Stimulated activated CD4-positive, alpha-beta T cell treated with anti-CD3 and anti-CD28 coated beads, Interleukin-15, amount 100 ng/mL, for 1 hour (primary cell): ENCODE results near the gene DMAP1.
"Not testable (repeated sequence)": the region's sequence is repeated elsewhere in the genome, so short reads cannot be mapped to it uniquely, and the experiment has no call there.

ENCODE experiments used
- DNase-seq, 2 donors: peaks; one replicate each; pipeline ENCODE4 v3.0.0-alpha.2; 2020; ENCODE audit warnings: low read depth in 1 of 2, low spot score in 1 of 2

Gene DMAP1, protein sequence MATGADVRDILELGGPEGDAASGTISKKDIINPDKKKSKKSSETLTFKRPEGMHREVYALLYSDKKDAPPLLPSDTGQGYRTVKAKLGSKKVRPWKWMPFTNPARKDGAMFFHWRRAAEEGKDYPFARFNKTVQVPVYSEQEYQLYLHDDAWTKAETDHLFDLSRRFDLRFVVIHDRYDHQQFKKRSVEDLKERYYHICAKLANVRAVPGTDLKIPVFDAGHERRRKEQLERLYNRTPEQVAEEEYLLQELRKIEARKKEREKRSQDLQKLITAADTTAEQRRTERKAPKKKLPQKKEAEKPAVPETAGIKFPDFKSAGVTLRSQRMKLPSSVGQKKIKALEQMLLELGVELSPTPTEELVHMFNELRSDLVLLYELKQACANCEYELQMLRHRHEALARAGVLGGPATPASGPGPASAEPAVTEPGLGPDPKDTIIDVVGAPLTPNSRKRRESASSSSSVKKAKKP

DNA sequence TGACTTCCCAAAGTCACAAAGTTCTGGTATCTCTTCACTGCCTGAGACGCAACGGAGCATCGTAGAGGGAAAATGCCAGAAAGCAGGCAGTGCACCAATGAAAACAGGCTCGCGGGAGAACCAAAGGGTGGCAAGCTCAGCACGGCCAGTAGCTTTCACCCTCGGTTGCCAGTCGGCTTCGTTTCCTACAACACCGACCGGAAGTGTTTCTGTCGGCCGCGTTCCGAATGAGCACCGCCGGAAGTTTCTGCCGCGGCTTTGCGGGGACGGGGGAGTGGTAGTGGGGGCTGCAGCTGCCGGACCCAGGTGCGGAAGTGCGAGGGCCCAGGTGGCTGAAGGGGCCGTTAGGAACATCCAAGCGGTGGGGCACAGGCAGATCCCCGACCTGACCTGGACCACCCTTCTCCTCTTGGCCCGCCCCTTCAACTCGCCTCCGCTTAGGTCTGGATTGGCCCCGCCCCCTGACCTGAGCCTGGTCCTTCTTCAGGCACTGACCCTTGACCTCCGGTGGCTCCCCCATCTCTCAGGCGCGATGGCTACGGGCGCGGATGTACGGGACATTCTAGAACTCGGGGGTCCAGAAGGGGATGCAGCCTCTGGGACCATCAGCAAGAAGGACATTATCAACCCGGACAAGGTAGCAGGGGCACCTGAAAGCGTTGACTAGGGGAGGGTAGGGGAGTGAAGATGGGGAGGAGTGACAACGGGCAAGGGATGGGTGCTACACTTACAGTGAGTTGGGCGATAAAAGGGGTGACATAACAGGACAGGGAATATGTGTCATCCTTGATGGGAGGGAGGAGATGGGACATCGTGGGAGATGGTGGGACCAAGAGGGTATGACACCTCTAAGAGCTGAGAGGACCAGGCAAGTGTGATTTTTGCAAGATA lies at the start of gene DMAP1:
TSS of gene DMAP1 (plus strand) at position 250 of the 891 bp plus-strand sequence. CDS start at position 533, 283 bp downstream.
- peak; percentile 71 to 76 for DNase-seq

DNA sequence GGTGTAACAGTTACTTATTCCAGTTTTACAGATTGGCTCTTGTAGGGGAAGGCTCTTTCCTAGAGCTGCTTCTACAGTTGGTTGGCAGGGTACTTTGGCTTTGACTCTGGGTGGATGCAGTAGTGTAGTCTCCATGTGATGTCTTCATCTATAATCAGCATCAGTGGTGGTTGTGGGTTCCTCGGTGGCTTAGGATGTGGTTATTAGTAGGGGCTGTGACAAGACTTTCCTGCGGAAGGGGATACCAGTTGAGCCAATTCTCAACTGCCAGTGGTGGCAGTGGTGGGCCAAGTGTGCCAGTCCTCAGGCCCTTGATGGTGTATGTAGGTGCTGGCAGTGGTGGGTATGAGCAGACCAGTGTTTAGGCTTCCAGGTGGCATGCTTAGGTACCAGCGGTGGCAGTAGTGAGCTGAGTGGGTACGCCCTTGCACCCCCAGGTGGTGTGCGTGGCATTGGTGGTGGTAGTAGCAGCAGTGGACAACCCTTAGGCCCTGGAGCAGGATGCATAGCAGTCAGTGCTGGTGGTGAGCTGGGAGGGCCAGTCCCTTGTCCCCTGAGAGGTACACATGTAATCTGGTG lies 44.7 kb upstream of the DMAP1 start:
- no peak for DNase-seq

DNA sequence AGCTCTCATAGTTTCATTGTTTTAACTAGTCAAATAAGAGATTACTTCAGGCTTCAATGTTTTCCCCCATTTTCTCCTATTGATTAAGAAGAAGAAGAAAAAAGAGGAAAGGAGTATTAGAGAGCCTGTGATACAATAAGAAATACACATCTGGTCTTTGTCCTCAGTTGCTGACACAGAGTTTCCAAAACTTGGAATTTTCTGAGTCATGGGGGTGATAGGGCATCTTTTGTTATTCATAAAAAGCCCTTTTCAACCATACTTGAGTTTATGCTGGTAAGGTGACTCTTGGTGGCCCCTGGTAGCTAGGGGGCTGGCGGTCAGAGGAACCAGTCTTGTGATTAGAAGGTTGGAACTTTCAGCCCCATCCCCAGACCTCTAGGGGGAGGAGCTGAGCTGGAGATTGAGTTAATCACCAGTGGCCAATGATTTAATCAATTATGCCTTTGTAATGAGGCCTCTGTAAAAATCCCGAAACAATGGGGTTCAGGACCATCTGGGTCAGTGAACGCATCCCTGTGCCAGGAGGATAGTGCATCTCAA lies 42.9 kb upstream of the DMAP1 start:
- no peak for DNase-seq

DNA sequence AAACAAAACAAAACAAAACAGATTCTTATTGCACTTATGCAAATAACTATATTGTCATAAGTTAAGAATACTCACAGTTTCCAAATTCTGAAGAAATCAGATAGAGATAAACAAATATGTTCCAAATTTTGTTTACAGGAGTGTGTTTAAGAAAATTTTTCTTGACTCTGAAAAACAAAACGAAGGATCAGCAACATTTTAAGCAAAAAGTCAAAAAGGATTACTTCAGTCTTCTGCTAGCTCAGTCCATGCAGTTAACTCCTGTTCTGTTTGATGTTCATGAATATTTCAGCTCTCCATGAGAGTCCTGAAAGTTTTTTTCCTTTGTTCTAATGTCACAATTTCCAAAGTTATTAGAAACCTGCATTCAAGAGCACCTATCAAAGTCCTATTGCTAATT lies 38.6 kb upstream of the DMAP1 start:
- no peak for DNase-seq

DNA sequence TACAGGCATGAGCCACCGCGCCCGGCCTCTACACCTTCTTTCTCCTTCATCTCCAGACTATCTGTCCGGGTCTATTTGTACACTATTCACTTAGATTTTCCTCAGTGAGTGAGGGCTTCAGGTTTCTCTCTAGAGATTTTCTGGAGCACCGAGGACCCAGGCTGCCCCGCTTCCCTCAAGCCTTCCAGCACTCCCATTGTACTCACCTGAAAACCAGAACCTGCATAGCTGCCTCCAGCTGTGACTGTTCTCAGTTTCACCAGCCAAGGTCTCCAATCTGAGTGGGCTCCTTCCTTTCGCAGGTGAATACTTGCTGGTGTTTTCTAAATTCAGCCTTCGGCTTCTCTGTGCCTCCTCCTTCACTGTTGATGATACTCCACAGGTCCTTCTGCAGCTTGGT lies 12.9 kb upstream of the DMAP1 start:
- DNase-seq = no peak

DNA sequence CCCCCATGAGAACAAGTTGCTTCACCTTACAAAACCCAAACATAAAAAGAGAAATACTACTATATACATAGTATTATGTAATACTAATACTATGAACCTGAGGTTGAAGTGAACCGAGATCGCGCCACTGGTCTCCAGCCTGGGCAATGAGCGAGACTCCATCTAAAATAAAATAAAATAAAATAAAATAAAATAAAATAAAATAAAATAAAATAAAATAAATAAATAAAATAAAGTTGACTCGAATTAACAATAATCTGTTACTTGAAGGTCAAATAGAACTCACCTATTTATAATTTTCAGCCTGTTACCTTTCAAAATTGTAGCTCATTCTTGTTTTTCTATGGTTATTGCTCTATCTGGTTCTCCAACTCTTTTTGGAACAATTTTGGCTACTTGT lies 6.7 kb upstream of the DMAP1 start:
- DNase-seq = not testable (repeated sequence)

DNA sequence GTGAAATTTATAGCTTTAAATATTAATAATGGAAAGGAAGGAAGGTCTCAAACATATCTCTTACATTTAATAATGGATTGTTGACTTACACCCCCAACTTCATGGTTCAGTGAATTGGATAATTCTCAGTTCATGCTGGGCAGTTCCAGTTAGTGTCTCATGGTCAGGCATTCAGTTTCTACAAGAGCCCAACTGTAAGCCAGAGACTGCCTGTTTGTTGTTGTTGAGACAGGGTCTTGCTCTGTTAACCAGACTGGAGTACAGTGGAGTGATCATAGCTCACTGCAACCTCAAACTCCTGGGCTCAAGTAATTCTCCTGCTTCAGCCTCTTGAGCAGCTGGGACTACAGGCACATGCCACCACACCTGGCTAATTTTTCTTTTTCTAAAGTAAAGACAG lies 5.0 kb upstream of the DMAP1 start:
- DNase-seq = no peak

DNA sequence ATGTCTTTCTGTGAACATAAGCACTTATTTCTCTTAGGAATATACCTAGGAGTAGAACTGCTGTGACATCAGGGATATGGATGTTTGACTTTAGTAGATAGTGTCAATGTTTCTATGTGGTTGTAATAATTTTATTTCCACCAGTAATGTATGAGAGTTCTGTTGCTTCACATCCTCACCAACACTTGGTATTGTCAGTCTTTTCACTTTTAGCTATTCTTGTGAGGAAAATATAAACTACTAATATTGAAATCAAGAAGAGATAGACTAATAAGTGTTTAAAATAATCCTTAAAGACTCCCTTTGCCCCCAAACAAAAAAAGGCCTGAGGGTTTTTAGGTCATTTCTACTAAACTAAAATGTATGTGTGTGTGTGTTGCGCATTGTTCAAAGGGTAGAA lies 2.7 kb upstream of the DMAP1 start:
- no peak for DNase-seq

DNA sequence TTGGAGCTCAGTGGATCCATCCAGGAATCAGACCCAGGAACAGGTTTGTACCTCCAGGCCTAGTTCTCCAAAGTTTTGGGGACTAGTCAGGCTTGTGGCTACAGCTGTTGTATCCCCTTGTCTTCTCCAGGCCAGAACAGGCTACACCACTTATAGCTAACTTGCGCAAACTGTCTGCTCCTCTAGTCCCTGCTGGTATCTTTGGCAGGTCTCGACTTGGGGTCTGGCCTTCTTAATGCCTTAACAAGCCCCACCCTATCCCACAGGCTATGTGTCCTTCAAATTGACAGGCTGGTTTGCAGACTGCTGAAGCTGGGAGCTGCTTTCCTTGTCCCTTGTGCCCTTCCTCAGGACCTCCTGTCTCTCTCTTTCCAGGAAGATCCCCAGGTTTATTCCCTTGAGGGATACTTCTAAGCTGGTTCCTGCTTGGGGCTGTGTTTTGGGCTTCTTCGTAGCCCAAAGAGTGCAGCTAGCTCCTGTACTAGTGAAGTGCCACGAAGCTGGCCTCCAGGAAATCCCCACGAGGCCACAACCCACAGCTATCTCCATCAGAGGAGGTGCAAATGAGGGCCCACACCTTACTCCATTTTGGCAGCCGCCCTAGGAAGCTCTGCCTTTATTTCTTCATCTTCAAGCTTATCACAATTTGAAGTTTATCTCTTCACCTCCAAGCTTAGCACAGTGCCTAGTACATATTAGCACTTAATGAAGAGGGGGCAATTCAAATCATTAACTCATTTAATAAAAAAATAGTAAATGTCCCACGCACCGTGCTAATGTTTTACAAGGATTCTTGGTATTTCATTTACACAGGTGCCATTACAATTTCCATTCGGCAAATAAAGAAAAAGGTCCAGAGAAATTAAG lies 683 bp upstream of the DMAP1 start:
- DNase-seq = no peak

DNA sequence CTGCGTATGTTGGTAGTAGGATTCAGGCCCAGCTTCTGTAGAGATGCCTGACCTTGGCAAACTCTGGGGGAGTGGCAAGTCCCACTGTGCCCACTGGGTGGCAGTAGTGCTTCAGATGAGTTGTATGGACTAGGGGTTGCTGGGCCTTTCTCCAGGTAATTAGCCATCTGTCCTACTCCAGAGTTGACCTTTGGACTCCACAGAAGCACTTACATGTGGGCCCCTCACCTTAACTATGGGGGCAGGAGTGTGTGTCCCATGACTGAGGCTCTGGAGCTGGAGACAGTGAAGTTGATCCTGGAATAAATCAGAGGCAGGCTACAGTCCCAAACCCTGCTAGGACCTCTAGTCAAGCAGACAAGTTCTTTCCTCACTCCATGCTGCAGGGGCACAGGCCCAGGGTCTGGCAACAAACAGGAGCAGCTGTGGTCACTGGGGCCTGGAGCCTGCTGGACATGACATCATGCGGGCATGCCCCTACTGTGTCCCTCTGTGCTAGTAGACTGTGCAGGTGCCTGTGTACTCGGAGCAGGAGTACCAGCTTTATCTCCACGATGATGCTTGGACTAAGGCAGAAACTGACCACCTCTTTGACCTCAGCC lies 4.6 kb downstream of the DMAP1 start:
- DNase-seq = peak; percentile 38 to 67

DNA sequence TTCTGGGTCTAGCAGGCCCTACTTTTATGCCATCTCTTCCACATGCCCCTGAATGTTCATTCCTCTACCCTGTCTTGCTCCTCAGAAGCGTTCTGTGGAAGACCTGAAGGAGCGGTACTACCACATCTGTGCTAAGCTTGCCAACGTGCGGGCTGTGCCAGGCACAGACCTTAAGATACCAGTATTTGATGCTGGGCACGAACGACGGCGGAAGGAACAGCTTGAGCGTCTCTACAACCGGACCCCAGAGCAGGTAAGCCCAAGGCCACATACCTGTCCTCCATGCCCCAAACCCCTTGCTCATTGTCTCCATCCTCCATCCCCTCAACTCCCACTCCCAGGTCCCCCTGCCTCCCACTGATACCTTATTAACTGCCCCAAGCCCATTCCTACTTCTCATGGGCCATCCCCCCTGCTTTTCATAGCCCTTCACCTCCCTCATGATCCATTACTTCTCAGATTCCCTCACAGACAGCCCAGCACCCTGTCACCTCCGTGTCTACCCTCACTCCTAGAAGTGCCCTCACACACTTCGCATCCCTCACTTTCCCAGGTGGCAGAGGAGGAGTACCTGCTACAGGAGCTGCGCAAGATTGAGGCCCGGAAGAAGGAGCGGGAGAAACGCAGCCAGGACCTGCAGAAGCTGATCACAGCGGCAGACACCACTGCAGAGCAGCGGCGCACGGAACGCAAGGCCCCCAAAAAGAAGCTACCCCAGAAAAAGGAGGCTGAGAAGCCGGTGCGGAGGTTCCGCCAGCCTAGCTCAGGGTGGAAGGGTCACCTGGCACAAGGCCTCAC lies 5.4 kb downstream of the DMAP1 start:
- DNase-seq = no peak

DNA sequence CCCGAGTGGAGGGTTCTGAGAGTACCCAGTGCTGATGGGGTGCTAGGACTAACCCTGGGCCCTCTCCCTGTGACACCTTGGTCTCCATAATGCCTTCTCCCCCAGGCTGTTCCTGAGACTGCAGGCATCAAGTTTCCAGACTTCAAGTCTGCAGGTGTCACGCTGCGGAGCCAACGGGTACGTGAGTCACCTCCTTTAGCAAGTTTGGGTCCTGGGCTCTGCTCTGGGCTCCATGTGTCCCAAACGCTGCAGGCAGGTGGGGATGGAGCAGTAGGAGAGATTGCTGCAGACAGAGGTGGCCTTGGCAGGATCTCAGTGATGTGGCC lies 6.0 kb downstream of the DMAP1 start:
- no peak for DNase-seq

DNA sequence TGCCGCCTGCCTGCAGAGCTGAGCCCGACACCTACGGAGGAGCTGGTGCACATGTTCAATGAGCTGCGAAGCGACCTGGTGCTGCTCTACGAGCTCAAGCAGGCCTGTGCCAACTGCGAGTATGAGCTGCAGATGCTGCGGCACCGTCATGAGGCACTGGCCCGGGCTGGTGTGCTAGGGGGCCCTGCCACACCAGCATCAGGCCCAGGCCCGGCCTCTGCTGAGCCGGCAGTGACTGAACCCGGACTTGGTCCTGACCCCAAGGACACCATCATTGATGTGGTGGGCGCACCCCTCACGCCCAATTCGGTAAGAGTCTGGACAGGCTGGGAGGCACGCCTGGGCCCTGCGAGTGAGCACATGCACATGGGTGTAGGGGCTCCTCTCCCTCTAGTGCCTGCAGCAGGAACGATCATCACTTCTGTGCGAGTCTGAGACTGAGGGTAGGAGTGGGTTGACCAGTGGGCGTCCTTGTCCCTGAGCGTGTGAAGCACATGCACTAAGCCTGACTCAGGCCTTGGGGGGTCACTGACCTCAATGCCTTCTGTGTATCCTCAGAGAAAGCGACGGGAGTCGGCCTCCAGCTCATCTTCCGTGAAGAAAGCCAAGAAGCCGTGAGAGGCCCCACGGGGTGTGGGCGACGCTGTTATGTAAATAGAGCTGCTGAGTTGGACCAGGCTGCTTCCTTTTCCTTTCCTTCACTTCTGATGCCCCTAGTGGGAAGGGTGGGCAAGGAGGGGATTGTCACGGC lies 6.9 kb downstream of the DMAP1 start:
- no peak for DNase-seq

DNA sequence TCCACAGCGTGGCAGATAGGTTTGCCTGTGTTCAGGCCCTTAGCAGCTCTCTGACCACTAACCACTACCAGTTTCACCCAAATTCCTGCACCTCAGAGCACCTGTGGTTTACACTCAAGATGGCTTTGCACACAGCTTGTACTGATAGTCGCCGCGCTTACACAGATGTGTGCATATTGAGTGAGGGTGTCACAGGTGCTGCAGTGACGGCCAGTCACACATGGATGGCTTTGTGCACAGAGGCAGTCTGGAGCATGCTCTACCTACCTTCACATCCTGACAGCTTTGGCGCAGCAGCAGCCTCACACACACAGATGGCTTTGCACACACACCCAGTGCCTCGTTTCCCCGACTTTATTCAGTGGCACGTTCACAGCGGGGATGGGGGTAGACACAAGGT lies 7.5 kb downstream of the DMAP1 start:
- no peak for DNase-seq

DNA sequence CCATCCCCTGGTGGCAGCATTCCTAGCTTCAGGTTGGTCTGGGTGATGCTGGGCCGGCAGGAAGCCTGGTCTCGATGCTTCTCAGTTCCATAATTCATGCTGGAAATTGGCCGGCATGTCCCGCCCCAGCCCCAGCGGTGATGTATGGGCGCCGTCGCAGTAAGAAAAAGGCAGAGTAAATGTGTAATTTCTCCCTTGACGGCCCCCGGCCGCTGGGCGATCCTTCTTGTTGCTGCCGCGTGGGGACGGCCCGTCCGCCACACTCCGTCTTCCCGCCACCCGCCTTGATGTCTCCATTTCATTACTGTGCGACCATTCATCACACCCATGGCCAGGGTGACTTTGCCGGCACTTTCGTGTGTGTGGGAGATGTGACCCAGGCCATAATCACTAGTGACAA lies 8.5 kb downstream of the DMAP1 start:
- DNase-seq = no peak

DNA sequence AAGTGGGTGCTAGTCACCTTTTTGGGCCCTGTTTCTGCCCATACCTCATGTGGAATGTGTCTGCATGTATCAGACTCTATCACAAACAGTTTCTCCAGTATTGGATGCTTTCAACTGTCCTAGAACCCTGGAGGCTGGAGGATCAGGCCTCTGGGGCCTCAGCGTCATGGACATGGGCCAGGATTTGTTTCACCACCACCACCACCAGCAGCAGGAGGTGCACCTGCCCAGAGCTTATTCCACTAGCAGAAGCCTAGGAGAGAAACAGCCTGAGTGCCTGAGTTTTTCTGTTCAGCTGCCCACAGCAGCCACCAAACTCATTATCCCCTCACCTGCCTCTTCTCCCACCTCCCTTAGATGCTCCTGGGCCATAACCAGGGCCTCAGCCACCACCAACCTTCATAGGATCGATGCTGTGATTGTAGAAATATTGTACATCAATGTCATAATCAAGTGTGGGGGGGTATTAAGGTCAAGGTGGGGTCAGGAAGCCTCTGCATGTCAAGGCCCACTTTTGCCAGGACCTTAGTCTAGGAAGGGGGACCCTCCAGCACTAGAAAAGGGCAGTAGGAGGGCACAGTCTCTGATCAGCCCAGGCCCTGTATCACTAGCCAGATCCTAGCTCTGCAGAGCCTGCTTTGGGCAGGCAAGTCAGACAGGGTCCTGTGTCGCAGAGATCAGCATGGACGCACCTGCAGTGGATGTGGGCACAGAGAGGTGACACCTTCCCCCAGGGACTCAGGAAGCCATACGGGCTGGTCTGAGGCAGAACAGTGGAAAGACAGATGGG lies 9.3 kb downstream of the DMAP1 start:
- DNase-seq = no peak

DNA sequence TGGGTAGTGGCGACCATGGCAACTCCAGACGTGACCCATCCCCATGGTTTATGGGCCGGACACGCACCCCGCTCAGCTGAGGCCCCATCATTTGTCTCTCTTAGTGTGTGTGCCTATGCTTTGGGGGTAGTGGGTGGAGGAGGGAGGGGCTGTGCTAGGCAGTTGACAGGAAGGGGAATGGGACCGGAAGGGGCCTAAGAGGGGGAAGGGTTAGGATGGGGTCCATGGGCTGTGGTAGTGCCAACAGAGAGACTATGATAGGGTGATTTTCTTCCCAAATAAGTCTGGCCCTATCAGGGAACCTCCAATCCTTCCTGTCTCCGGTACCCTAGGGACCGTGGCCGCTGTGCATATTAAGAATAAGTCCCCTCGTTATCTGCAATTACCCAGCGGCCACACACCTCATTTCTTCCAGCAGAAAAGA lies 9.9 kb downstream of the DMAP1 start:
- no peak for DNase-seq

DNA sequence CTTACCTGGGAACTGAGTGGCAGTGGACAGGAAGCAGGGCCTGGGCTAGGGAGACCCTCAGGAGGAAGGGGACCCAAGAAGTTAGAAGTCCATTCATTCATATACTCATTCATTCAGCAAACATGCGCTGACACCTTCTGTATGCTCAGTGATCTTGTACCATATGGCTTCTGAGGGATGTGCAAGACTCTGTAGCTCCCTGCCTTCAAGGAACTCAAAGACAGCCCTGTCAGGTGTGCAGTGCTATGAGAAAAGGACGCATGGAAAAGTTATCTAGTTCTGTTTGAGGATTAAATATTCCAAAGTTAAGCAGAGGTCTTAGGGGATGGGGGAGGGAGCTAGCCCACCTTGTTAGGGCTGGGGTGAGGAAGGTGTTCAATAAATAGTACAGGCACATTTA lies 12.5 kb downstream of the DMAP1 start:
- DNase-seq = no peak
